CD4-positive, alpha-beta T cell treated with Interleukin-4 for 1 hour (primary cell): Measurements from ENCODE around the gene RYR2.

Experiments used
- DNase-seq, 2 donors: peaks; one replicate each; pipeline ENCODE4 v3.0.0-alpha.2; 2020 to 2022

Gene RYR2

DNA sequence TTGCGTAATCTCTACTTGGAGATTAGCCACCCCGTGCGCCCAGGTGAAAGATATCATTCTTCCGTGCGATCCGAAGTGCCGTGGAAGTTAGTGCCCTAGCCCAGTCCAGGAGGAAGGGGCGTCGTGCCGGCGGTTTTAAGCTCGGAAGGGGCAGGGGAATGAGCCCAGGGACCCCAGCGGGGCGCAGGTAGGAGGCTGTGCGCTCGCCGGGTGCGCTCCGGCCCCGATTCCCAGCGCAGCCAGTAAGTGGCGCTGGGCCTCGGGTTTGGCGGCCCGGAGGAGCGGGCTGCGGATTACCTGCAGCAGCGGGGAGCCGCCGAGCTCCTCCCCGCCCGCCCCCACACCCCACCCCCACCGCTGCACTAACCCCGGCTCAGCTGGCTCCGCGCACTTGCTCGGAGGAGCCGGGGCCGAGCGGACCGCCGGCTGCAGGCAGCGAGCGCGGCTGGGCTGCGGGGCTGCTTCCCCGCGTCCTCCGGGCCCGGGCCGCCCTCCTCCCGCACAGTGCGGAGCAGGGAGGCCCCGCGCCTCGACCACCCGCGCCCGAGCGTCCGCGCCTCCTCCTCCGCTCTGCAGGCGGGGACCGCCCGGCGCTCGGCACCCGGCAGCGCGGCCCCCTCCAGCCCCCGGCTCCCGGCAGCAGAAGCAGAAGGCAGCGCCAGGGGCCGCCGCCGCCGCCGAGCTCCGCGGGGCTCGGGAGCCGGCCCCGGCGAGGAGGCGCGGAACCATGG lies at the start of gene RYR2:
RYR2 (plus strand) TSS at position 390 of the 731 bp plus-strand sequence; CDS start at position 728, 338 bp downstream.
- no peak for DNase-seq

DNA sequence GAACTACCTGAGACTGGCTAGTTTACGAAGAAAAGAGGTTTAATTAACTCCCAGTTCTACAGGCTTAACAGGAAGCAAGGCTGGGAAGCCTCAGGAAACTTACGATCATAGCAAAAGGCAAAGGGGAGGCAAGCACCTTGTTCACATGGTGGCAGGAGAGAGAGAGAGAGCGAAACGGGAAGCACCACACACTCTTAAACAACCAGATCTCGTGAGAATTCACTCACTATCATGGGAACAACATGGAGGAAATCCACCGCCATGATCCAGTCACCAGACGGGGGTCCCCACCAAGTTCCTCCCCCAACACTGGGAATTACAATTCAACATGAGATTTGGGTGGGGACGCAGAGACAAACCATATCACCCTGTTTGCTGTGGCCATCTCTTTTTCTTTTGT lies 49.5 kb upstream of the RYR2 start:
- DNase-seq: no peak

GRCh38 chr1:236994450-236994849 lies 47.5 kb upstream of the RYR2 start:
- no peak for DNase-seq

DNA sequence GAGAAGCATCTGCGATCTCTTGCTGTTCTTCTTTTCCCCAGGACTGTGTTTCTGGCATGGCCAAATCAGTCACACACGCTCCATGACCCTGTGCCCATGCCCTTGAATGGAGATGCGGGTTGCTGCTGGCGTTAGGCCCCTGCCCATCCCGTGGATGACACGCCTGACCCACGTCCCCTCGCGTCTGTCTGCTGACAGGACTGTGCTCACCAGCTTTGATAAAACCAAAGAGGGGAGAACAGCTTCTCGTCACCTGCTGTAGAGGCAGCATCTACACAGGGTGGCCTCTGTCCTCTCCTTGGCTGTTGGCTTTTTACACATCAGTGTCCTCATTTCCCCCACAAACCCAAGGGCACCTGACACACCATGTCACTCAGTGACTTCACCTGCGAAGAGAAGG lies 44.6 kb upstream of the RYR2 start:
- no peak for DNase-seq

GRCh38 chr1:236997882-236998281 lies 44.1 kb upstream of the RYR2 start:
- no peak for DNase-seq

DNA sequence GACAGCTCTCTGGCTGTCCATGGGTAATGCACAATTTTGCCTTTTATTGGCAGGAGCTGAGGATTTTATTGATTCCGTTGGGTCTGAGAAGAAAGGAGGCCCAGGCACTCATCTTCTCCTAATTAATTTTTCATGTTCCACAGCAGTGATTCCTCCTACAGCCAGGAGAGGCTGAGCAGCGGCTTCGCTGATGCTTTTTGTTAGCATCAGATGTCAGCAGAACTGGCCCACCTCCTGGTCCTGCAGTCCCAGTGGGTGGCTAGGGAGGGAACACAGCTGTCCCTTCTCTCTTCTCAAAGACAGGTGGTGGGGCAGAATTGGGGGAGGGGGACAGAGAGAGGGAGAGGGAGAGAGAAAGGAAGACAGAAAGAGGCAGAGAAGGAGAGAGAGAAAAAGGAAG lies 43.4 kb upstream of the RYR2 start:
- no peak for DNase-seq

- DNase-seq: no peak
These were observed 41.8 kb upstream of the RYR2 start for GRCh38 chr1:237000191-237000590.

DNA sequence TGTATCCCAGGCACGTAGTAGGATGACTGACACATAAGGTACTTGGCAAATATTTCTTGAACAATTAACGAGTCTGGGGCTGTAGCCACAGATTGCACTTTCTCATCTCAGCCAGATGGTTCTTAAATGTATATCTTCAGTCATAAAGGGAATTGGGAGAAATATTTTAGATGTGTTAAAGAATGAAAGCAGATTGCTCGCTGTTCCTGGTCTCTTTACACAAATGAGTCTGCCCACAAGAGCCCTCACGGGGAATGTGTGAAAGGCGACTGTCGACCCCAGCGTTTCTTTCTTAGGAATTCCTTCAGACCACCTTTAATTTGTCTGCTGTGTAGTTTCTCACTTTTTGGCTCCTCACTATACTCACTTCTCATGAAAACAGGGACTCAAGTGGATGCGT lies 38.5 kb upstream of the RYR2 start:
- DNase-seq: no peak

GRCh38 chr1:237004116-237004515 lies 37.9 kb upstream of the RYR2 start, which contains the start of gene MT1HL1:
TSS of gene MT1HL1 (minus strand) at chr1:237004441. CDS start at chr1:237004372, 69 bp downstream.
- no peak for DNase-seq

GRCh38 chr1:237005674-237006073 lies 36.3 kb upstream of the RYR2 start:
- no peak for DNase-seq

DNA sequence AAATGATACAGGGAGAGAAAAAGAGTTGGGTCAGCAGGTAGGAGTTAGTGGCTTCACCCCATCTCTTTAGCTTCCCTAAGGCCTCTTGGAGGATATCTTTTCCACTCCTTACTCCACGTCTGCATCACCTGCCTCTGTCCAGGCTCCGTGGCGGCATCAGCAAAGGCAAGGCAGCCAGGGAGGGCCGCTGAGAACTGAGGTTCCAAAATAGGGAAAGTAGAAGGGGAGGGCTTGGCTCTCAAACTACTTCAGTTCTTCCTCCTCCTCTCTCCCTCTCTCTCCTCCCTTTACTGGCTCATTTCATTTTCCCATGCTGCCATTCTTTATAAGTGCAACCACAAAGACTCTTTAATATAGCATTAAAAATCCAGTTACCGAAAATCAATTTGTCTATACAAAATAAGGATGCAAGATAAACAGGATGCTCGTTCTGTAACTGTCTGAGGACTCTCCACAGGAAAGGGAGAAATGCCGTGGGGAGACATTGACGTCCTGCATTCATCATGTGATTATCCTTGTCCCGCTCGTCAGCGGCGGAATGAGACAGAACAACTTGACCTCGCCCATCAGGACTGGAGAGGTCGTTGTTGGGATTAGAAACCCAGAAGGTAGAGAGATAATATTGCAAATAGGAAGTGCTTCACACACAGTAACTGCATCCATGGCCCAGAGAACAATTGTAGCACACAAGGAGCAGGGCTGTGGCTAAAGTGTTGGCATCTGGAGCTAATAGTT lies 34.7 kb upstream of the RYR2 start:
- DNase-seq: no peak

- DNase-seq: no peak
These were observed 32.4 kb upstream of the RYR2 start for GRCh38 chr1:237009611-237010010.

GRCh38 chr1:237011432-237011831 lies 30.6 kb upstream of the RYR2 start:
- no peak for DNase-seq

DNA sequence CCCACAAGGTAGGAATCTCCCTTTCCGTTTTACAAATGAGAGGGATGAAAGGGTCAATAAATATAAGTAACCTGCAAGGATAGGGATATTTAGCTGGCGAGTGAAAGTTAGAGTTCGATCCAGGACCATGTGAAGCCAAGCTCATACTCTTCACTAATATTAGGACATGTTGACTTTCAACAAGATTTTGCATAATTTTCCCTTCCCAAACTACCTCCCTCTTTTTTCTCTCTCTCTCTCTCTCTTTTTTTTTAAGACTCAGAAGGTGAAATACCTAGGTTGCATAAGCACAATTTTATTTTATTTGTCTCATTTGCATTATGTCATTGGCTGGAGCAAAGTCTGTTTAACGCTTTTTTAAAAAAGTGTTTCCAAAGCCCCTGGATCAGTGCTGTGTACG lies 29.6 kb upstream of the RYR2 start:
- no peak for DNase-seq

DNA sequence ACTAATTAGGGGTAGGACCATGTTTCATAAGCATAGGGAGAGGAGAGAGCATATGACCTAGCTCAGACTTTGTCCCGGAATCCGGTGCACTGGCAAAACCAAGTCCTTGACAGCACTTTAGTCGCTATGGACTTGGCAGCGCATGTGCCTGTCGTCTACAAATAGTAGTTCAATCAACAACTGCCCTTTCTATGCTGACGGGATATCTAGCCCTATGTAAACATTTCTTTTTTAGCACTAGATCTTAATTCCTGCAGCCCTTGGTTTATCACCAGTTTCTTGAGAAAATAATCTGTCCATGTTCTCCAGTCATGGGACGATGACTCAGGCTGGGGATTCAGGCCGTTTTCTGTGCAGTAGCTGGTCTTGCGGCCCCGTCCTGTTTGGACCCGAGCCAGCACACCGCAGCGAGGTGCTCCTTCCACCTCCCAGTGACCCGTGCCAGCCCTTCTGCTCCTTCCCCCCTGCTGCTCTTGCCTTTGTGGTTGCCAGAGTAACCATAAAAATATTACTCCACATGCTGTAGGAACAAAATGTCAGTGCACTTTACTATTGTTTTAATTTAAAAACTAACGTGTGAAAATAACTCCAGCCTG lies 29.1 kb upstream of the RYR2 start:
- DNase-seq: no peak

GRCh38 chr1:237013608-237014007 lies 28.4 kb upstream of the RYR2 start:
- no peak for DNase-seq

GRCh38 chr1:237016626-237017025 lies 25.4 kb upstream of the RYR2 start:
- no peak for DNase-seq

DNA sequence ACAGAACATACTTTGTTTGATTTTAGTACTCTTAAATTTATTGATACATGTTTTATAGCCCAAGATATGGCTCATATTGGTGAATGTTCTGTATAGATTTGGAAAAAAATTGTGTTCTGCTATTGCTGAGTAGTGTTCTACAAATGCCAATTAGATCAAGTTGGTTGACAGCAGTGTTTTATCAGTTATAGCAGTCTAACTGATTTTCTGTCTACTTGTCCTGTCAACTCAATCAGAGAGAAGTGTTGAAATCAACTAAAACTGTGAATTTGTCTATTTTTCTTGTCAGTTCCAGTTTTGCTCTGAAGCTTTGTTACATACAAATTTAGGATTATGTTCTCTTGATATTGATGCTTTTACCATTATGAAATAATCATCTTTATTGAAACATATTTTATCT lies 23.1 kb upstream of the RYR2 start:
- DNase-seq: no peak

GRCh38 chr1:237025358-237026074 lies 16.5 kb upstream of the RYR2 start:
- DNase-seq: no peak

DNA sequence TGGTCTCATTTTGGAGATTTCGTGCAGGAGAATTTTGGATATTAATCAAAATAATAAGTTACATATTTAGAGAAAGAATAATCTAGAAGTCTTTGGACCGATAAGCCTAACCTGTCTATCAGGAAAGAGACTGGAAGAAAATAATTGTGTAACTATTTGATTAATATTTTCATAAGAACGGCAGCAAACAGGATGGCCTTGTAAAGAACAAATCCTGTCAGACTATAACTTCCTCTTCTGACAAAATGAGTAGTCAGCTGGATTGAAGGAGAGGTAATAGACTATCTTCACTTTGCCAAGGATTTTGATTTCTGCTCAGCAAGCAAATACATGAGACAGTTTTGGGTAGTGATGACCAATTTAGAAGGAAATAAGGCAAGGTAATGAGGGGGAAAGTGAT lies 12.7 kb upstream of the RYR2 start:
- no peak for DNase-seq

DNA sequence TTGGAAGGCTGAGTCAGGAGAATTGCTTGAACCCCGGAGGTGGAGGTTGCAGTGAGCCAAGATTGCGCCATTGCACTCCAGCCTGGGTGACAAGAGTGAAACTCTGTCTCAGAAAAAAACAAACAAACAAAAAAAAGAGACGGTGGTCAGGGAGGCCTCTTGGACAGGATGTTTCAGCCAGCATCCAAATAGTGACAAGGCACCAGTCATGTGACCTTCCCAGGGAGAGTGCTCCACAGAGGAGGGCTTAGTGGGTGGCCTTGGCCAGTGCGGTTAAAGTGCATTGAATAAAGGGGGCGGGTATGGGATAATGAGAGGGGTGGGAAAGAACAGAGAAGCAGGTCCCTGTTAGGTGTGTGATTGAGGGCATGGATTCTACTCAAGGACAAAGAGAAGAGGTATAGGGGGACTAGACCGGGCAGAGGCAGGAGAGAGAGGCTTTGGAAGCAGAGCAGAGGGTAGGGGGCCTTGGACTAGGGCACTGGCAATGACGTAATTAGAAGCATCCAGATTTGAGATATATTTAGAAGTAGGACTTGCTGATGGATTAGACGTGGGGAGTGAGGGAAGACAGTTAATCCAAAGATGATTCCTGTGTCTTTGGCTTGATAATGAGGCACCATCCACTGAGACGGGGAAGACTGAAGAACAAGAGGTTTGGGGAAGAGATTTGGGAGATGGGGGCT lies 12.0 kb upstream of the RYR2 start:
- no peak for DNase-seq

DNA sequence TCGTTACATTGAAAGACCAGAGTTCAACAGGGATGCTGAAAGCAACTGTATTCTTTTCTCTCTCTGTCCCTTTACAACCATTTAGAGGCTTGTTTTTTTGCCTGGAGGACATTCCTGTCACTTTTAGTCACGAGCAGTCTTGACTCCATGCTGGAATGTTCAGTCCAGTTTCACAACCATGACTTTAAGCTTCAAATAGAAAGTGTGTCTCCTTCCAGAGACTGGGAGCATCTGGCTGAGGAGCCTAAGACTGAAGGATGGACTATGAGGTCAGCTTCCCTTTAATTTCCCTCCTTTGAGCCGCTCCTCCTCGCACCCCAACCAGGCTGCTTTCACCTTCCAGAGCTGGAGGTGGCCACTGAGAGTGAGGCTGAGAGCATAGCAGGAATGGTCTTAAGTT lies 10.5 kb upstream of the RYR2 start:
- DNase-seq: no peak

- DNase-seq: no peak
These were observed 10.0 kb upstream of the RYR2 start for GRCh38 chr1:237032029-237032428.
